ENCODE data around the gene ZNF652.
"Not testable (repeated sequence)": the region's sequence is repeated elsewhere in the genome, so short reads cannot be mapped to it uniquely, and the experiment has no call there.

The ZNF652 gene

DNA sequence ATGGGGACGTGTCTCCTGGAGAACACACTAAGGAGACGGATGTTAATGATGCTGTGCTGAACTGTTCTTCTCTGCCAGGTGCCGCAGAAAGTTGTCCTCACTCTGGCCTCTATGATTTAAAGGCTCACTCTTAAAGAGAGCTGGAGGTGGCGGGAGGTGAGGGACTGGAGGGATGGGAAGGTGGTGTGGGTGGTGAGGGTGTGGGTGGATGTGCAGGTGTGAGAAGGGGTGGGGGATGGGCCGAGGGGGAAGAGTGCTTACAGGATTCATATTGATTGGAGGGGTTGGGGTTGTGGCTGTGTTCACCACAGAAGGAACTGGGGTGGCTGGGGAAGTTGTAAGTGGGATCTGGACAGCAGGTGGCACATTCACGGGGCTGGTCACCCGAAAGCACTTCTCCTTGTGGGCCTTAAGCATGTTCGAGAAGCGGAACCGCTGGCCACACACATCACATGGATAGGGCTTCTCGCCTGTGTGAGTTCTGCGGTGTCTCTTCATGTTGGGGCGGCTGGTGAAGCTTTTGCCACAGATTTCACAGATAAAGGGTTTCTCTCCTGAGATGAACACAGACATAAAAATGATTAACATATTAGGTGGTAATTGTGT is 63.6 kb downstream of the ZNF652 start:
- DNase-seq = no peak

DNA sequence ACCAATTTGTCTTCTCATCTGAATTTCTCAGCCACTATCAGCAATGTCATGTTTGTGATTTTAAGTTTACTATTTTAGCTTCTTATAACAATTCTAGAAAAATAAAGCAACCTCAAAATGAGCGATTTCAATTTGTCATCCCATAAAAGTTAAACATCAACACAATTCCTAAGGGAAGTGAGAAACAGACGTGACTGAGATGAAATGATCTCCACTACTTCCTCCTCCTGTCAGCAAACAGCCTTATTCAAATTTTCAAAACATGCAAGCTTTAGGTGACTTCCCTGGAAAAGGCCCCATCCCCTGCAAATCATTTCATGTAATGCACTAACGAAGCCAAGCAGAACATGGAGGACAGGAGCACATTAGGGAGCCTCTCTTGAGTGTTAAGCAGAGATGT is 64.9 kb downstream of the ZNF652 start:
- no peak for DNase-seq

DNA sequence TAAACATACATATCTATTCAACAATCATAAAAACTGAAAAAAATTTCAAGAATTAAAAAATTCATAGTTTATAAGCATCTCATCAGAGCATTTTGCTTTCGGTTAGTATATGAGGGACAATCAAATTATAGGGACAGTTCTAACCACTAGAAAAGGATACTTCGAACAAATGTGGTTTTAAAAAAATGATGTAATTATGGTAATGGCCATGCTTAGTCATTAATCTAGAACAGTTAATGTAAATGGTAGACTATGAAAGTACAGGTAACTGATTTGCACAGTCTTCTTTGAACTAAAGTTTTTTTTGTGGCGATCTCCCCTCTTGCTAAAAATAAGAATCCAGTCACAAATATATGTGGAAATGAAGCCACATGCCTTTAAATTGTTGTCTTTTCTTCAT is 67.9 kb downstream of the ZNF652 start:
- no peak for DNase-seq

DNA sequence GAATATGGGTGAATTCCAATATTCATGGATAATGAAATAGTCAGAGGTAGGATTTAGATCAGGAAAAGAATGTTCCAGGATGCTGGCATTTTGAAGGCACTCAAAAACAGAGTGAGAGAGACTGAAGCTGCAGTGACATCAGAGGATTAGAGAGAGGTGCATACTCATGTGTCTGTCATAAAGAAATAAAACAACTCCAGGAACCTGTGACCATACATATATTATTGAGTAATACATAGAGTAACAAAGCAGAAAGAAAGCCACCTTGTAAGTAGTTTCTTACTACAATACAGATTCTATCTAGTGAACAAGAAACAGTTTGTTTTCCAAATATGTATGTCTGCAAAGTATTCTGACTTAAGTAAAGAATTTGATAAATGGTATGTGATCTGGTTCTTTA is 69.1 kb downstream of the ZNF652 start:
- DNase-seq = no peak

DNA sequence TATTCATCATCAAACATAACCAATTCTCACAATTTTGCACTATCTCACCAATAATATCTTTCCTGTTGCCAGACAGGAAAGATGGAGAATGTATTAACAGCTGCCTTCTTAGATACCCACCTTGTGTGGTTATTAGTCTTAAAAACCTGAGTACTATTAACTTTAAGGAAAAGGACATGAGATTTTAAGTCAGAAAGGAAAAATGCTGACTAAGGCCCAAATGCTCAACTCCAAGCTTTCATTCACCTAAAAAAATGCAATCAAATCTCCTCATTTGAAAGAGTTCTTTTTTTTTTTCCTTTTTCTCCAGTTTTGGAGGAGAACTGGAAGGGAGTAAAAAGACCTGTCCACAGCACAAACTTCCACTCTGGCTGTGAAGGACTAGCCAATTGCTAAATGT is 70.1 kb downstream of the ZNF652 start:
- DNase-seq = no peak

DNA sequence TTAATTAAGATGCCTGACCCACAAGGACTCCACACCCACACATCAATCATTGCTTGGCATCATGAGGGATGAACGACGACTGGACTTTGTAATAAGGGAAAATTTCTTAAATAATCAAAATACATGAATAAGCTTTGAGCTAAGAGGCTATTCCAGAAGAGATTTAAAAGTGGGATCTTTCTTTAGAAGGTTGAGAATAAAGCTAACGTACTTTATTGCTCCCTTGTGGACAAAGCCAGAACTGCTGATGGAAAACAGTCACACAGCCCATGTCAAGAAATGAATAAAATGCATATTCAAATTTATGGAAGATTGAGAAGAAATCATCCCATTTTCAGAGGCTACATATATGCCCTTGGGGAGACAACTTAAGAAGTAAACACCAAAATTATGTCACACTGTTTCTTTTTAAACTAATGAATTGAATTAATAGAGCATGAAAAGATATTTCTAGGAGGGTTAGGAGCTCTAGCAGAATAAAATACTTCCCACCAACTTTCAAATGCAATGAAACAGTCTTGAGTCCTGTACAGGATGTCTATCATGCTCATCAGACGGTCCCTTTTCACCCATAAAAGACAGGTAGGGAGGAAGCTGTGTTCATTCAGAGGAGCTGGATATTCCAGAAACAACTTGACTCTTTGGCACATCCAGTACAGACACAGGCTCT is 71.2 kb downstream of the ZNF652 start:
- peak; percentile 29 for DNase-seq

DNA sequence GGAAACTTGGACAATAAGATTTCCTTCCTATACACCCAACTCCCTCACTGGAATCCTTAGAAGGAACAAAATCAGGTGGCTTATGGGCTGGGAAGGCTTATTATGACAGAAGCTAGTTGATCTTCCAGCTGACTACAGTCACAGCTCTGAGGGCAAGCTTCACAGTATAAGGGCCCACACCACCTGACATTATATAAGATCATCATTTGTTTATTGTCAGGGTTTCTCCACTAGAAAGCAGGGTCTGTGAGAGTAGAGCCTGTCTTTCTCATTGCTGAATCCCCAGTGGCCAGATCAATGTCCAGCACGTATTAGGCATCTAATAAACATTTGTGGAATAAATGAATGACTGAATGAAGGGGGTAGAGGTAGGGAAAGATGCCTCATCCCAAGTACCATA is 73.7 kb downstream of the ZNF652 start:
- no peak for DNase-seq

DNA sequence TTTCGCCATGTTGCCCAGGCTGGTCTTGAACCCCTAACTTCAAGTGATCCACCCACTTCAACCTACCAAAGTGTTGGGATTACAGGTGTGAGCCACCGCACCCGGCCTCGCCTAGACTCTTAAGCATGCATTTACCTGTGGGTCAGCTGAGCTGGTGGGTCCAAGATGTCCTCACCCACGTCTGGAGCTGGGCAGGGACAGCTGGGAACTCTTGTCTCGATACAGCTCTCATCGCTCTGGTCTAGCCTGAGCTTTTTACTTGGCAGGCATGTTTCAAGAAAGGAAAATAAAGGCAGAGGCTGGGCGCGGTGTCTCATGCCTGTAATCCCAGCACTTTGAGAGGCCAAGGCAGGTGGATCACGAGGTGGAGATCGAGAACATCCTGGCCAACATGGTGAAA is 74.6 kb downstream of the ZNF652 start:
- DNase-seq = no peak

DNA sequence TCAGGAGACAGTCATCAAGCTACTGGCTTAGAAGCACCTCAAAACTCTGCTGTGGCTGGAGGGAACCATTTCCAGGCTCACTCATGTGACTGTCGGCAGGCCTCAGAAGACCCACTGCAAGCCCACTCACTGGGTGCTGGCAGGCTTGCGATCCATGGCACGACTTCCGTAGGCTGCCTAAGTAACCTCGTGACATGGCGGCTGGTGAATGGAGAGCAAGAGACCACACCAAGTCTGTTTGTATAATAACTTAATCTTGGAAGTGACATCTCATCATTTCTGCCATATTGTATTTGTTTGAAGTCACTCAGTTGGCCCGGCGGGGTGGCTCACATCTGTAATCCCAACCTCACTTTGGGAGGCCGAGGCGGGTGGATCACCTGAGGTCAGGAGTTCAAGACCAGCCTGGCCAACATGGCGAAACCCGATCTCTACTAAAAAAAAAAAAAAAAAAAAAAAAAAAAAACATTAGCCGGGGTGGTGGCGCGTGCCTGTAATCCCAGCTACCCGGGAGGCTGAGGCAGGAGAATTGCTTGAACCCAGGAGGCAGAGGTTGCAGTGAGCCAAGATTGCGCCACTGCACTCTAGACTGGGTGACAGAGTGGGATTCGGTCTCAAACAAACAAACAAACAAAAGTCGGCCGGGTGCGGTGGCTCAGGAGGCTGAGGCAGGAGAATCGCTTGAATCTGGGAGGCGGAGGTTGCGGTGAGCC is 75.6 kb downstream of the ZNF652 start:
- DNase-seq = not testable (repeated sequence)

DNA sequence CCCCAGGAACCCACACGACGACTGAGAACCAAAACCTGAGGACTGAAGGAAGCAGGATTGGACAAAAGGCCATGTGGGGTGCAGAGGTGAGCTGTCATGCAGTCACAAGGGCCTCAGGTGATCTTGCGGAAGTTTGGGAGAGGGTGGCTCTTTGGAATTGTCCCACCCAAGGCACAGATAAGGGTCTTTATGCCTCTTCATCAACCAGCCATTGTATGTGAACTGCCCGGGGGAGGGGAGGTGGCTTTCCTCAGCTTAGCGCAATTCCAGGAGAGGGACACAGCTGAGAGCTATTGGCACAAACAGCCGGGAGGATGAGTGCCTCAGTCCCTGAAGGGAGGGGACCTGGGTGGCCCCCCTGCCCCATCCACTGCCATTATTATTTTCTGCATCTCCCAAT is 76.3 kb downstream of the ZNF652 start:
- no peak for DNase-seq

DNA sequence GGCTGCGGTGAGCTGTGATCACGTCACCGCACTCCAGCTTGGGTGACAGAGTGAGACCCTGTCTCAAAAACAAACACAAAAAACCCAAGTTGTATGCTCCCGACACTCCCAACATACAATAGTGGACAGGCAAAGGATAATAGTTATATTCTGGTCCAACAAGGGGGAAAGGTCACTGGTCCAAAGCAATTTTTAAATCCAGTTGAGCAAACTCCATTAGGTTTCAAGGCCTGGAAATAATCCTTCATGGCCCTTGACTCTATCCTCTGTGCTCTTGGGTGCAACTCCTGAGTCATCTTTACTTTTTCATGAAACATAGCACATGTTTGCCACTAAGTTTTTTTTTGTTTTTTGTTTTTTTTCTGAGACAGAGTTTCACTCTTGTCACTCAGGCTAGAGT is 81.1 kb downstream of the ZNF652 start:
- DNase-seq = no peak

DNA sequence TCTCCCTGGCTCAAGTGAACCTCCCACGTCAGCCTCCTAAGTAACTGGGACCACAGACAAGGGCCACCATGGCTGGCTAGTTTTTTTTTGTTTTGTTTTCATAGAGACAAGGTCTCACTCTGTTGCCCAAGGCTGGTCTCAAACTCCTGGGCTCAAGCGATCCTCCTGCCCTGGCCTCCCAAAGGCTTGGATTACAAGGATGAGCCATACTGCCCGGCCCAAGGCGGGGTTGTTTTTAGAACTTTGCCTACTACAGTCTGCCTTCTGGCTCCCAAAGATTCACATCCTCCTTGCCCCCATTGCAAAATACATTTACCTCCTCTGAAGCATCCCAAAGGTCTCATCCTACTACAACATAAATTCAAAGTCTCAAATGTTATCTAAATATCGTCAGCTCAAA is 82.0 kb downstream of the ZNF652 start:
- DNase-seq = no peak

DNA sequence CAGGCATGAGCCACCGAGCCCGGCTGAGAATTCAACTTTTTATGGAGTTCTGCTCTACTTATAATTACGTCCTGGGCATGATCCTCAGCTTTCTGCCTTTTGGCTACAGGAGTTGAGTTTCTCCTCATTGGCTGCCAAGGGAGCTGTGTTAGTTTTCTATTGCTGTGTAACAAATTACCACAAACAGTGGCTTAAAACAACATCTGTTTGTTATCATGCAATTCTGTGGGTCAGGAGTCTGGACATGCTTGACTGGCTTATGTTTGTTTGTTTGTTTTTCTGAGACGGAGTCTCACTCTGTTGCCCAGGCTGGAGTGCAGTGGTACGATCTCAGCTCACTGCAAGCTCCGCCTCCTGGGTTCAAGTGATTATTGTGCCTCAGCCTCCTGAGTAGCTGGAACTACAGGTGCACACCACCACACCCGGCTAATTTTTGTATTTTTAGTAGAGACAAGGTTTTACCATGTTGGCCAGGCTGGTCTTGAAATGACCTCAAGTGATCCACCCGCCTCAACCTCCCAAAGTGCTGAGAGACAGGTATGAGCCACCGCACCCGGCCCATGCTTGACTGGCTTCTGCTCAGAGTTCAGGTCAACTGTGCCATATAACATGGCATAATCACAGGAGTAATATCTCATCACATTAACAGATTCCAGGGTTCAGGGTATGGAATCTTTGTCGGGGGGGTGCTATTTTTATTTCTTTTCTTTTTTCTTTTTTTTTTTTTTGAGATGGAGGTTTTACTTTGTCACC is 82.6 kb downstream of the ZNF652 start:
- not testable (repeated sequence) for DNase-seq

DNA sequence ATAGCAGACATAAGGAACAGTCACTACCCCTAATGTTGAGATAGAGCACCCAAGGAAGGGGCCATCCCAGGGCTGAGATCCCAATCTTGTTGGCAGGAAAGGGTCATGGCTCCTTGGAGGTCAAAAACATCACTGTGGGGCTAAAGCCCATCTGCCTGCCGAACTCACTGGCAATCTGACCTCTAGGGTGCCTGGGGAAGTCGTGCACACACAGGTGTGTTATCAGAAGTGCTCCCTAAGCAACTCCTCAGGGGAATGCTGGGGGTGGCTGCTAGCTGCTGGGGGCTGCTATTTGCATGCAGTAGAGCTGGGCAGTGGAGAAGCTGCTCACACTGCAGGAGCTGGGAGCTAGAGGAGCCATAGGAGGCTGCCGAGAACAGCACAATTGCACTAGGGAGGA is 84.0 kb downstream of the ZNF652 start:
- DNase-seq = no peak

DNA sequence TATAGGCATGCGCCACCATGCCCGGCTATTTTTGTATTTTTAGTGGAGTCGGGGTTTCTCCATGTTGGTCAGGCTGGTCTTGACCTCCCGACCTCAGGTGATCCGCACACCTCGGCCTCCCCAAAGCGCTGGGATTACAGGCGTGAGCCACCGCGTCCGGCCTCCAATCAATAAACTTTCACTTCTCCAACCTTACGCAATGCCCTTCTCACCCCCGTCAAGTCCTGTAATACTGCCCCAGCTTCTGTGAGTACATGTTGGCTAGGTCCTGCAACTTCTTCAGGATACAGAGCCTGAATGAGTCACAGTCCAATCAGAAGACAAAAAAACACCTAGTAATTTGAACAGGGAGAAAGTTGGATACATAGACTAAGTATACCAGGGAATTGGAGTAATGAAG is 84.4 kb downstream of the ZNF652 start:
- peak; percentile 58 for DNase-seq

DNA sequence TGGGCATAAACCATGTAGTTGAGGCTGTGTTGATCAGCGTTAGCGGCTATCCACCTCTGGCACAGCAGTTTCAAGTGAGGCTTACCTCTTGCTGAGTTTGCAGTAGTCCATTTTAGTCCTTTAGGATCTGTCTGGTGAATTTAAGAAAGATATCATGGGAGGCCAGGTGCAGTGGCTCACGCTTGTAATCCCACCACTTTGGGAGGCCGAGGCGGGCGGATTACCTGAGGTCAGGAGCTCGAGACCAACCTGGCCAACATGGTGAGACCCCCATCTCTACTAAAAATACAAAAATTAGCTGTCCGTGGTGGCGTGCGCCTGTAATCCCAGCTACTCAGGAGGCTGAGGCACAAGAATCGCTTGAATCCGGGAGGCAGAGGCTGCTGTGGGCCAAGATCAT is 86.1 kb downstream of the ZNF652 start:
- DNase-seq = not testable (repeated sequence)

DNA sequence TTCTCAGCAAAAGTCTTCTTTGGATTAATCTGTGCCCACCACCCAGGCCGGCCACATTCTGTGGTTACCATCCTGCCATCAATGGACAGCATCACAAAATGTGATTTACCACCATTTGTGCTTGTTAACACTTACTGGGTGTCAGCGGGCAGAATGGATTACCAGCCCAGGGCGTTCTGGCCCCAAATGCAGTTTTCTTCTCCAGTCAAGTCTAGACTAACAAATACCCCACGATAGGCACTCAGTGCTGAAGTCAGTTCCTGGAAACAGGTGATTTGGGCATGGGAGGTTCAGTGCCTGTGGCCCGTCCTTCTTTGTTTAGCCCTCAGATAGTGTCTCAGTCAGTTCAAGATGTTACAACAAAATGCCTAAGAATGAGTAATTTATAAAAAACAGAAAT is 92.7 kb downstream of the ZNF652 start:
- DNase-seq = no peak

DNA sequence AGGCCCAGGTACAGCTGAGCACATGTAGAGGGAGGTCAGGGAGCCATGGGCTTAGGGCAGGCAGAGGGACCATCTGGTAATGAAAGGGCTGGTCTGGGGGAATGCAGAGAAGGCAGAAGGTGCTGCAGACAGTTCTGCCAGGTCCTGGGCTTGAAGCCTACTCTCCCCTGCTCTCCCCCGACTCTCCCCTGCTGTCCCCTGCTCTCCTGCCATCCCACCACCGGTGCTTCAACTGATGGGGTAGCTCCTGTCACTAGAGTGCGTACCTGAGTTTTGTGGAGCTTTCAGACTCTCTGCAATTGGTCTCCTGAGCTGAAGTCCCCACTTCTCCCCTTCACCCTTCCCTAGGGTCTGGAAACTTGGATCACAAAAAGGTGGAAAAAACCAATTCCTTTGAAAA is 94.1 kb downstream of the ZNF652 start:
- DNase-seq = no peak

DNA sequence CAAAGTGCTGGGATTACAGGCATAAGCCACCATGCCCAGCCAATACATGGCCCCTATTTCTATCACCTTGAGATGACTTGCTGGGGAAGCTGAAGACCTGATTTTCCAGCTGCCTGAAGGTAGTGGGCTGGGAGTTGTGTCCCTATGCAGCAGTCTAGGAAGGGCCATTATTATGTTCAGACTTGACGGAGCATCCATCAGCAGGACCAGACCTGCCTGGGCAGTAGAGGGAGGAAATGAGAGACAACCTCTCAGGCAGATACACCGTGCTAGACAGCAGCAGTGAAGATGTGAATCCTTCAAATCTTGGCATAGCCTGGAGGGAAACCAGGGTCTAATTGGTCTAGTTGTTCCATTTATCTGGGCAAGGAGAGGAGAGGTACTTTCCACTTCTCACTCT is 95.8 kb downstream of the ZNF652 start:
- DNase-seq = no peak

DNA sequence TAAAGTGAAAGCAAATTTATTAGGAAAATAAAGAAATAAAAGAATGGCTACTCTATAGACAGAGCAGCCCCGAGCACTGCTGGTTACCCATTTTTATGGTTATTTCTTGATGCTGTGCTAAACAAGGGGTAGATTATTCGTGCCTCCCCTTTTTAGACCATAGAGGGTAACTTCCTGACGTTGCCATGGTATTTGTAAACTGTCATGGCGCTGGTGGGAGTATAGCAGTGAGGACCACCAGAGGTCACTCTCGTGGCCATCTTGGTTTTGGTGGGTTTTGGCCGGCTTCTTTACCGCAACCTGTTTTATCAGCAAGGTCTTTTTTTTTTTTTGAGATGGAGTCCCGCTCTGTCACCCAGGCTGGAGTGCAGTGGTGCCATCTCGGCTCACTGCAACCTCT is 100.5 kb downstream of the ZNF652 start:
- DNase-seq = not testable (repeated sequence)

DNA sequence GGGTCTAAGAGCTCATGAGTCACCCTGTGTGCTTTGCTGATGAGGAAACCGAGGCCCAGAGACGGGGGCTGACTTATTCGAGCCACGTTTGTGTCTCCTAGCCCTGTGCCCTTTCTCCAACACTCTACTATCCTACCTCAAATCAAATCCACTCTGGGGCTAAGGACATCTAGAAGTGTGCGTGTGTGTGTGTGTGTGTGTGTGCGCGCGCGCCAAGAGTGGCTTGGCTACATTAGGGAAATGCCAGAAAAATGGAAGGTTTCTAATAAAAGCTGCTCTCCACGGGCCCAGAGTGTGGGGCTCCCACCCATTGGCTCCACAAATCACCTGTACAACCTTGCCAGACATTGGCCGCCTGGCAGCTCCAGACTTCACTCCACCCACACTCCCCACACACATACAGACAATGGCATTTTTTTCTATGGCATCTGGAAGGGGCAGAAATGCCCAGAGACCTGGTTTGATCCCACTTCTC is 101.2 kb downstream of the ZNF652 start:
- peak; percentile 90 for DNase-seq

DNA sequence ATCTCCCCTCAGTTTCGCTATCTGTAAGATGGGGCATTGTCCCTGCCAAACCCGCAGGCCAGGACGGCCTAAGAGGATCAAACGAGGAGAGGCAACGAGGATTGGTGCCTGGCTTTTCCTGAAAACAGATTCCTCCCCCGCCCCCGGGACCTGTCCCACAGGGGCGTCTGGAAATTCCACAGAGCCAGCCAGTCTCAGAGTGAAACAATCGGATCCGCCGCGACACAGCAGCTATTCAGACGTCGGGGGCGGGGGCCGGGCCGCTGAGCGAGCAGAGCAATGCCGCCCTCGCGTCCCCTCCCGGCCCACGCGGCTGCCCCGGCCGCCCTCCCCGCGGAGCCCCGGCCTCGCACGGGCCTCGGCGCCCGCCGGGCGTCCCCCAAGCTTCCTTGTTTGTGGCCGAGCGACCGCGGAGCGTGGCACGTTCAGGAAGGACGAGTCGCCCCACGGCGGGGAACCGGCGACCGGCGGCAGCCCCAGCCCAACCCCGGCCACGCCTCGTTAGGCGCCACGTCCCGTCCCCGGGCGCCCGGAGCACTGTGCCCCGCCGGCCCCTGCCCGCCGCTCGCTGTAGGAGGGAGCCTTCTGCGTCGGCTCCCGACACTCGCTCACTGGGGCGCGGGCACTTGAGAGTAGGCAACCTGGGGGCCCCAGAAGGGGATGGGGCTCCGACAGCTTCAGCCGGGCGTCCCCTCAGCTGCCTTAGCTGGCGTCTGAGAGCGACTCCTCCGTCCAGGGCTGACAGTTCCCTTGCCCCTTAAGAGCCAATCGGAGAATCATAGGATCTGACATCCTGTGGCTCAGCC is 101.8 kb downstream of the ZNF652 start:
- DNase-seq = peak; percentile 60

DNA sequence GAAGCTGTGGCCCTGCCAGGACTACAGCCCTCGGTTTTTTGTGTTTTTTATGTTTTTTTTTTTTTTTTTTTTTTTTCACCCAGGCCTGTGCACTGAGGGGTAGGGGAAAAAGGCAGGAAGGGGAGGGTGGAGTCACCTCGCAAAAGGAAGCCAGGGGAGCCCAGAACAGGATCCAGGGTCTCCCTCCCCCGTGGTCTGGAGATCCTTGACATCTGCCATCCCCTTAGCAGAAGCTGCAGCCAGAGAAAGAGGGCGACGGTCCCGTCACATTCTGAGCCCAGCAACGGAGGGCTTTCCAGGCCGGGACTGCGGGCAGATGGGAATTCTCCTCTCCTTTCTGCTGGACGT is 102.4 kb downstream of the ZNF652 start:
- no peak for DNase-seq

Data from inflammatory macrophage treated with lipopolysaccharide for 4 hours (primary cell).